Measurements from ENCODE around the gene SZT2.
A peak's percentile ranks its signal among the peaks of the same experiment; 100 is the strongest.
"Not testable (repeated sequence)": the region's sequence is repeated elsewhere in the genome, so short reads cannot be mapped to it uniquely, and the experiment has no call there.

The SZT2 gene

DNA sequence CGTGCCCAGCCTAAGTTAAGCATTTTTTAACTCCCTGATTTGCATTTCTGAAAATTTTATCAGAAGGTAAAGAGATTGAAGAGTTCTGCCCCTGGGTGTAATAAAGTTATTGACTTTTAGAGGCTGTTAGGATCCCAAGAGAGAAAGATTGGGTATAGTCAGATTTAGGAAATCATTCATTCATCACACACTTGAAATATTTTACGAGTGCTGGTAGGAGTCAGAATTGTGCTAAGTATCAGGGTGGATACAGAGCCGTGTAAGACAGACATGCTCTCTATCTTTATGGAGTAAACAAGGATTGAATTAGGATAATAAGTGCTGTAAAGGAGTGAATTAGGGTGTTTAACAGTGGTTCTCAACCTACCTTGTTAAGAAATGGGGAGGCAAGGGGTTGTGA lies 3.0 kb downstream of the SZT2 start:
- DNase-seq, result no peak

DNA sequence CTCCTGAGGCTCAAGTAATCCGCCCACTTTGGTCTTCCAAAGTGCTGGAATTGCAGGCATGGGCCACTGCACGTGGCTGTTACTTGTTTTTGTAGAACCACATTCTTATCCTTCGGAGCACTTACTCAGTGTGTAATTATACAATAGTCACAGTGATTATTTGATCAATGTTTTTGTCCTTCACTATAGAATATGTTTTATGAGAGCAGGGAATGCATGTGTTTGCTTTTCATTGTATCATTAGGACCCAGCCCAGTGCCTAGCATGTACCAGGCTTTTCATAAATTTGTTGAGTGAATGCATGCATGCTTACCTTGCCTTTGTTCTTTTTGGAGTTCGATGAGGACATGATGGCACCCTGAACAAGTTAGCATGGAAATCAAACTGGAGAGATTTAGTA lies 5.8 kb downstream of the SZT2 start:
- no peak for DNase-seq

DNA sequence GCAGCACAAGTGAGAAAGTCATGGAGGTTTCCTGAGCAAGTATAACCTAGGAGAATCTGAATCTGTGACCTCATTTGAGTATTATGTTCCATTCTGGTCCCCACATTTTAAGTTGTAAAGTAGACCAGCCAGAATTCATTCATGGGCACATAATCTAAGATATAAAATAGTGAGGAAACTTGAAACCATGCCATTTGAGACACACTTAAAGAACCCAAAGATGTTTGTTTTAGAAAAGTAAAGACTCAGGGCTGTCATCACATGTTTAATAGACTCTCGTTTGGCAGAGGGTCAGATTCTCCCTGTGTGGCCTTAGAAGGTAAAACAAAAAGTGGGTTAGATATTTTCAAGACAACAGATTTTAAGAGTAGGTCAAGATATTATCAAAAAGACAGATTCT lies 6.4 kb downstream of the SZT2 start:
- DNase-seq, result no peak

DNA sequence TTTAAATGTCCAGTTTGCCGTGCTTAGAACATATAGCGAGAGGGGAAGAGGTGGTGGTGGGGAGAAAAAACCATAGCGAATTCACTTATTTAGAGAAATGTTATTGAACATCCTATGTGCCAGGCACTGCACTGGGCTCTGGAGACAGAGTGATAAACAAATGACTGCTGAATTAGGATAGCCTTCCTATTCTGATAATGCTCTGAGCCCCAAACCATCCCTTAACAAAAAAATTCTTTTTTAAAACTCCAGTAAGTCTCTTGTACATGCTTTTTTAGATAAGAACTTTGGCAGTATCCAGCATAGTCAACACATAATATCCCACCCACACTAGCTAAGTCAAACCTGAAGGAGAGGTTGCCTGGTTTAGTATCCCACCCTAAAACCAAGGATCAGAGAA lies 8.5 kb downstream of the SZT2 start:
- no peak for DNase-seq

GRCh38 chr1:43400441-43400840 lies 10.7 kb downstream of the SZT2 start:
- DNase-seq, result not testable (repeated sequence)

GRCh38 chr1:43402089-43402865 lies 12.6 kb downstream of the SZT2 start:
- no peak for DNase-seq

- DNase-seq, result no peak
Measured at GRCh38 chr1:43404353-43404752, 14.7 kb downstream of the SZT2 start.

- no peak for DNase-seq
Measured at GRCh38 chr1:43405219-43405875, 15.6 kb downstream of the SZT2 start.

DNA sequence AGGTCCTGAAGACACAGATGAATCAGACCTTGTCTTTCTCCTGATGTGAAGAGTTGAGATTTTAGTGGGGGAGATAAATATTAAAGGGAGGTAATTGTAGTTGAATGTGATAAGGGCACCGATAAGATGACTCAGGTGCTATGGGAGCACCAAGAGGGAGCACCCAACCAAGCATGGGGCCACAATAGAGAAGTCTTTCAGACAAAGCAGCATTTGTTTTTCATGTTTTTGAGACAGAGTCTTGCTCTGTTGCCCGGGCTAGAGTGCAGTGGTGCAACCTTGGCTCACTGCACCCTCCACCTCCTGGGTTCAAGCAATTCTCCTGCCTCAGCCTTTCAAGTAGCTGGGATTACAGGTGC lies 16.2 kb downstream of the SZT2 start:
- no peak for DNase-seq

DNA sequence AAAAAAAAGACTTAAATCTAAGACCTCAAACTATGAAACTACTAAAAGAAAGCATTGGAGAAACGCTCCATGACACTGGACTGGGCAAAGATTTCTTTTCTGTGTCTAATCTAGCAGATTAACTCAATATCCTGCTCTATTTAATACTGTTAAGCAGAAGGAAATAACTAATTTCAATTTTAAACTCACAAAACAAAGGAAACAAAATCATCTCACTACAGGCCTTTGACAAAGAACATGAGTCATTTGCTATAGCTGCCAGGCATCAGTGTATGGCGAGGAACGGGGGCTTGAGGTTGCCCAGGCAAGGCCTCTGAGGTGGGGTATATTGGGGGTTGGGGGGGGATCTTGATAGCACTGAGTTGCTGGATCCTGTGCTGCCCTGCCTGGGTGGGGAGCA lies 20.9 kb downstream of the SZT2 start:
- no peak for DNase-seq

DNA sequence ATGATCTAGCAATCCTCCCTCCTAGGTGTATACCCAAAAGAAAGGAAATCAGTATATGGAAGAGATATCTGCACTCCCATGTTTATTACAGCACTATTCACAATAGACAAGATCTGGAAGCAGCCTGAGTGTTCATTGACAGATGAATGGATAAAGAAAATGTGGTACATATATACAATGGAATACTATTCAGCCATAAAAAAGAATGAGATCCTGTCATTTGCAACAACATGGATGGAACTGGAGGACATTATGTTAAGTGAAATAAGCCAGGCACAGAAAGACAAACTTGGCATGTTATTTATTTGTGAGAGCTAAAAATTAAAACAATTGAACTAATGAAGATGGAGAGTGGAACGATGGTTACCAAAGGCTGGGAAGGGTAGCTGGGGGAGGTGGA lies 23.7 kb downstream of the SZT2 start:
- DNase-seq, result not testable (repeated sequence)

GRCh38 chr1:43414634-43415223 lies 25.0 kb downstream of the SZT2 start:
- DNase-seq, result peak; percentile 25

DNA sequence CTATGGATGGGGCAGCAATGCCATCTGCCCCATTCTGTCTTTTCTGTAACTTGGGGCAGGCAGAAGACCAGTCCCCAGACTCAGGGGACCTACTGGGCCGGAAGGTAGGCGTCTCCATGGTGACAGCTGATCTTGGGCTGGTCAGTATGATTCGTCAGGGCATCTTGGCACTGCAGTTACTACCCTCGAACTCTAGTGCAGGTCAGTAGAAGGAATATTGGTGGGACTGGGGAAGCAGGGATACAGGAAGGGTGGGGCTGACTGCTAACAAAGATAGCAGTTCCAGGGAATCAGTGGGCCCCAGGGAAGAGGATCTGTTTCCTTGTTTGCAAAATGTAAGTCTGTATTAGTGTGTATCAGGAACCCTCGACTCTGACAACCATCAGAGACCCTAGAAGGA lies 26.2 kb downstream of the SZT2 start:
- DNase-seq, result no peak

DNA sequence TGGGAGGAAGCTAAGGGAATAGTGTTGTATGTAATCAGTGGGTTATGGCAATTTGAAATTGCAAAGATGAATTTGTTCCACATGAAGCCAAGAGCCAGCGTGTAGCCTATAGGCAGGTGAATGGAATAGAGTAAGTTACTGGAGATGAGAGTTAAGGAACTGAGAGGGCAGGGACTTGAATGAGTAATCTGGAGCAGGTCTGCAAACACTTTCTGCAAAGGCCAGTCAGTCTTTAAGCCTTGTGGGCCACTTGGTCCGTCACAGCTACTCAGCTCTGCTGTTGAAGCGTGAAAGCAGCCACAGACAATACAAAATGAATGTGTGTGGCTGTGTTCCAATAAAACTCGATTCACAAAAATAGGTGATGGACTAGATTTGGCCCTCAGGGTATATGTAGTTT lies 29.2 kb downstream of the SZT2 start:
- no peak for DNase-seq

- no peak for DNase-seq
Measured at GRCh38 chr1:43419627-43420425, 30.1 kb downstream of the SZT2 start.

DNA sequence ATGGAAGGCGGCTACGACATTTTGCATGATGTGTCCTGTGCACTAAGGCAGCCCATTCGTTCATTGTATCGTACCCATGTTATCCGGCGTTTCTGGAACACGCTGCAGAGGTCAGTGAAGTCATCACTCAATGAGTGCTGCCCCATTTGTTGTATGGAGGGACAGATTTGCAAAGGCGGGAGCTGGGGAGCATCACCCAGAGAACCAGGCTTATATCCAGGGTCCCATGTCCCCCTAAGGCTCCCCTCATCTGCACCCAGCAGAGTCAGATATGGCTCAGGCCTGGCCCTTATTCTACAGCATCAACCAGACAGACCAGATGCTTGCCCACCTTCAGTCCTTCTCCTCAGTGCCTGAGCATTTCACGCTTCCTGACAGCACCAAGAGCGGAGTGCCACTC lies 31.2 kb downstream of the SZT2 start:
- DNase-seq, result no peak

DNA sequence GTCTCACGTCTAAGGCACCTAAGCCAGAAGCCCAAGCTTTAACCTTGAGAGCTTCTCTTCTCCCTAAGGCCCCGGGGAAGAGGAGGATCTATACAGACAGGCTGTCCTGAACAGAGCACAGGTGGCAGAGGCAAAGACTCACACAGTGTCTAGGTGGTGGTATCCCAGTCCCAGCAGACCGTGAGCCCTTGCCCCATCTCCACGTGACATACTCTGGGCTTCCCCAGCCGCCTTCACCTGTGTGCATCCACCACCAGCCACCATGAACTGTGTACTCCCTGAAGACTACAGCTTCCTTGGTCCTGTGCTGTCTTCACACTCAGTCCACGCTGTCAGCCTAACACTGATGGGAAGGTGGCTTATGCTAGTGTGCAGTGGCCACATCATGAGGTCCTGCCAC lies 31.7 kb downstream of the SZT2 start:
- DNase-seq, result no peak

GRCh38 chr1:43421976-43422750 lies 32.5 kb downstream of the SZT2 start:
- DNase-seq, result no peak

- no peak for DNase-seq
Measured at GRCh38 chr1:43422995-43423671, 33.4 kb downstream of the SZT2 start.

- DNase-seq, result no peak
Measured at GRCh38 chr1:43423672-43424550, 34.2 kb downstream of the SZT2 start.

DNA sequence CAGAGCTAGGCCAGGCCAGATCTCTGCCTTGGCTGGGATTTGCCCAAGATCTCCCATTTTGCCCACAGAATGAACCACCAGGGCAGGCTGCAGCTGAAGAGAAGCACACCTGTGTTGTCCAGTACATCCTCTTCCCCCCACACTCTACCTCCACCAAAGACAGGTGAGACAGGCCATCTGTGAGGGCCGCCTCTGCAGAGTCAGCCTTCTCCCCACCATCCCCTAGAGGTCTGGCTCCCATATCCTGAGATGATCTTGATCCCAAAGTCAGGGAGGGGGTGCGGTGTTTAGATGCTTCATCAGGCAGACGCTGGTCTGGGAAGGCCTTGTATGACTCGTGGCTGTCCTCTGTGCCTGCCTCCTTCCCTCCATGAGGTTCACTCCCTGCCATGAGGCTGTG lies 35.3 kb downstream of the SZT2 start:
- no peak for DNase-seq

Data from NCI-H1105 treated with DMSO at 0.1 percent for 48 hours (cell line).